Vagina (tissue), 2 donors: ENCODE results near the gene SLC9A9.

Experiments used
- CTCF ChIP-seq, 3 experiments: fragments of 450-650 bp in 2 of 3; fragments of 200-600 bp in 1 of 3; sonication (generic) in 1 of 3; IDR thresholded peaks; one replicate each; pipeline ENCODE4 v1.5.1; 2017 to 2019; ENCODE audit warnings: antibody characterized with exemption in 3 of 3, mild to moderate bottlenecking in 2 of 3, moderate library complexity in 2 of 3
- POLR2A ChIP-seq, 2 donors: fragments of 450-650 bp; IDR thresholded peaks; one replicate each; pipeline ENCODE4 v1.6.1; 2017; ENCODE audit warnings: antibody characterized with exemption in 2 of 2, mild to moderate bottlenecking in 2 of 2, moderate library complexity in 2 of 2
- POLR2AphosphoS5 ChIP-seq, 2 donors: sonication (generic); formaldehyde crosslinking; IDR thresholded peaks; one replicate each; pipeline ENCODE4 v1.9.0; 2017; ENCODE audit warnings: antibody characterized with exemption in 2 of 2, mild to moderate bottlenecking in 2 of 2, low read depth in 1 of 2; ENCODE audit not compliant: insufficient read depth in 1 of 2

- TF ChIP-seq POLR2A (IDR thresholded peaks at IDR 0.05) (no peak), CTCF (IDR thresholded peaks at IDR 0.05) (no peak), POLR2AphosphoS5 (IDR thresholded peaks at IDR 0.05; ENCODE audit: insufficient read depth in 1 of 2, low read depth in 1 of 2) (no peak)
These were observed 498.8 kb downstream of the SLC9A9 start for GRCh38 chr3:143349455-143349854.
